ENCODE measurements around the gene GOLGA1.

Gene GOLGA1

DNA sequence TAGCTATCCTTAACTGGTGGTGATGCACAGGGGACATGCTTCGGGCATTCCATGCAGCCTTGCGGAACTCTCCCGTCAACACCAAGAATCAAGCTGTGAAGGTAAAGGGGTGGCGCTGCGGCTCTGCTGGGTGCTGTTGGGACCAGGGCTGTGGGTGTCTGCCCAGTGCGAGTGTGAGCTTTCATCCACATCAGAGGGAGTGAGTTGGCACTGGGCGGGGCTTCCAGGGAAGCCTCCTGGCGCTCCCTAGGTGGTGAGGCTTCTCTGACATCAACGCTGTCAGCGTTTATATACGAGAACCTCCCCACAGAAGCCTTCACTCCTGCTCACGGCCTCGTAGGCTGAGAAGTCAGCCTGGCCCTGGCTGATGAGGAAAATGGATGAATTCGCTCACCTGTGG lies 67.2 kb downstream of the GOLGA1 start:
- Histone ChIP-seq H3K9me3 (ENCODE audit: insufficient read depth, low read length) (no peaks in the 10 kb centered on the region), H3K9ac (ENCODE audit: low read length) (no peak overlapping the region), H4K20me1 (ENCODE audit: insufficient read depth, low read length) (peaks cover 64% of the 10 kb centered on the region), H3K36me3 (replicated peaks; ENCODE audit: low read depth, low read length) (peaks cover 59% of the 10 kb centered on the region), H3K79me2 (ENCODE audit: low read length) (peaks cover 78% of the 10 kb centered on the region), H2AFZ (ENCODE audit: low read depth, low read length) (no peak overlapping the region), H3K4me3 (ENCODE audit: low read length) (no peak overlapping the region), H3K4me1 (ENCODE audit: low read length) (peaks cover 32% of the 10 kb centered on the region), H3K27ac (ENCODE audit: low read length) (peak overlapping the region; percentile 89), H3K27me3 (ENCODE audit: low read depth, low read length) (no peaks in the 10 kb centered on the region), H3K4me2 (ENCODE audit: low read length) (no peak overlapping the region)
- TF ChIP-seq, protein P1, sequence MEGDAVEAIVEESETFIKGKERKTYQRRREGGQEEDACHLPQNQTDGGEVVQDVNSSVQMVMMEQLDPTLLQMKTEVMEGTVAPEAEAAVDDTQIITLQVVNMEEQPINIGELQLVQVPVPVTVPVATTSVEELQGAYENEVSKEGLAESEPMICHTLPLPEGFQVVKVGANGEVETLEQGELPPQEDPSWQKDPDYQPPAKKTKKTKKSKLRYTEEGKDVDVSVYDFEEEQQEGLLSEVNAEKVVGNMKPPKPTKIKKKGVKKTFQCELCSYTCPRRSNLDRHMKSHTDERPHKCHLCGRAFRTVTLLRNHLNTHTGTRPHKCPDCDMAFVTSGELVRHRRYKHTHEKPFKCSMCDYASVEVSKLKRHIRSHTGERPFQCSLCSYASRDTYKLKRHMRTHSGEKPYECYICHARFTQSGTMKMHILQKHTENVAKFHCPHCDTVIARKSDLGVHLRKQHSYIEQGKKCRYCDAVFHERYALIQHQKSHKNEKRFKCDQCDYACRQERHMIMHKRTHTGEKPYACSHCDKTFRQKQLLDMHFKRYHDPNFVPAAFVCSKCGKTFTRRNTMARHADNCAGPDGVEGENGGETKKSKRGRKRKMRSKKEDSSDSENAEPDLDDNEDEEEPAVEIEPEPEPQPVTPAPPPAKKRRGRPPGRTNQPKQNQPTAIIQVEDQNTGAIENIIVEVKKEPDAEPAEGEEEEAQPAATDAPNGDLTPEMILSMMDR (IDR thresholded peaks at IDR 0.05; ENCODE audit: low read depth, low read length): no peak
- TF ChIP-seq EZH2phosphoT487 (IDR thresholded peaks at IDR 0.05; ENCODE audit: low read depth): no peak

GRCh38 chr9:124871156-124871561 lies 69.7 kb downstream of the GOLGA1 start:
- Histone ChIP-seq H3K9me3 (ENCODE audit: insufficient read depth, low read length) (no peaks in the 10 kb centered on the region), H3K4me3 (ENCODE audit: low read length) (peak overlapping the region; percentile 81), H3K27ac (ENCODE audit: low read length) (peak overlapping the region; percentile 89), H3K27me3 (ENCODE audit: low read depth, low read length) (no peaks in the 10 kb centered on the region), H4K20me1 (ENCODE audit: insufficient read depth, low read length) (peaks cover 53% of the 10 kb centered on the region), H3K36me3 (replicated peaks; ENCODE audit: low read depth, low read length) (peaks cover 44% of the 10 kb centered on the region), H2AFZ (ENCODE audit: low read depth, low read length) (no peak overlapping the region), H3K4me1 (ENCODE audit: low read length) (peaks cover 38% of the 10 kb centered on the region), H3K9ac (ENCODE audit: low read length) (peak overlapping the region; percentile 88), H3K79me2 (ENCODE audit: low read length) (peaks cover 88% of the 10 kb centered on the region), H3K4me2 (ENCODE audit: low read length) (peak overlapping the region; percentile 93)
- TF ChIP-seq EZH2phosphoT487 (IDR thresholded peaks at IDR 0.05; ENCODE audit: low read depth): no peak
- TF ChIP-seq, protein P1 (IDR thresholded peaks at IDR 0.05; ENCODE audit: low read depth, low read length): no peak

DNA sequence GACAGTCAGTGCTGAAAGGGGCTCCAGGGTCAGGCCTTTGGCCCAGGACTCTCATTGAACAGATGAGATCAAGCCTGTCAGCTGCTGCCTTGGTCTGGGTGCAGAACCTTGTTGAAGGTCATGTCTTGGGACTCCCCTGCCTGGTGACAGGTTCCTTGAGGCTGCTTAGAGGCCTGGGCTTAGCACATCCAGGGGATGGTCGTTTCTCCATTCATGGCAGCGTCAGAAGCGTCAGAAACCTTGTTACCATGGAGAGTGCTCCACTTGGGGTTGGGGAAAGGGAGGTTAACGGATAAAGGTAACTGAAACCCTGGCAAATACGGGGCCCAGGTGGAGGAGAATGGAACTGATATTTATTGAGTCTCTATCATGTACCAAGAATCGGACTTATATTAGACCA lies 70.2 kb downstream of the GOLGA1 start:
- peak overlapping the region; percentile 93 for H3K4me2 ChIP-seq (ENCODE audit: low read length)
- H3K4me1 ChIP-seq (ENCODE audit: low read length): peaks cover 38% of the 10 kb centered on the region
- no peaks in the 10 kb centered on the region for H3K9me3 ChIP-seq (ENCODE audit: insufficient read depth, low read length)
- peak overlapping the region; percentile 81 for H3K4me3 ChIP-seq (ENCODE audit: low read length)
- H3K36me3 ChIP-seq (replicated peaks; ENCODE audit: low read depth, low read length): peaks cover 42% of the 10 kb centered on the region
- H3K27me3 ChIP-seq (ENCODE audit: low read depth, low read length): no peaks in the 10 kb centered on the region
- H3K9ac ChIP-seq (ENCODE audit: low read length): peak overlapping the region; percentile 88
- peaks cover 50% of the 10 kb centered on the region for H4K20me1 ChIP-seq (ENCODE audit: insufficient read depth, low read length)
- peak overlapping the region; percentile 89 for H3K27ac ChIP-seq (ENCODE audit: low read length)
- peaks cover 85% of the 10 kb centered on the region for H3K79me2 ChIP-seq (ENCODE audit: low read length)
- H2AFZ ChIP-seq (ENCODE audit: low read depth, low read length): no peak overlapping the region
- no peak for TF ChIP-seq EZH2phosphoT487 (IDR thresholded peaks at IDR 0.05; ENCODE audit: low read depth)
- TF ChIP-seq, protein P1 (IDR thresholded peaks at IDR 0.05; ENCODE audit: low read depth, low read length): no peak

GRCh38 chr9:124869986-124870560 lies 70.8 kb downstream of the GOLGA1 start:
- Histone ChIP-seq H3K4me1 (ENCODE audit: low read length) (peaks cover 38% of the 10 kb centered on the region), H3K9me3 (ENCODE audit: insufficient read depth, low read length) (no peaks in the 10 kb centered on the region), H4K20me1 (ENCODE audit: insufficient read depth, low read length) (peaks cover 44% of the 10 kb centered on the region), H3K27ac (ENCODE audit: low read length) (peak overlapping the region; percentile 89), H3K9ac (ENCODE audit: low read length) (peak overlapping the region; percentile 88), H3K79me2 (ENCODE audit: low read length) (peaks cover 79% of the 10 kb centered on the region), H3K36me3 (replicated peaks; ENCODE audit: low read depth, low read length) (peaks cover 36% of the 10 kb centered on the region), H3K4me2 (ENCODE audit: low read length) (peak overlapping the region; percentile 93), H3K27me3 (ENCODE audit: low read depth, low read length) (no peaks in the 10 kb centered on the region), H3K4me3 (ENCODE audit: low read length) (peak overlapping the region; percentile 81), H2AFZ (ENCODE audit: low read depth, low read length) (no peak overlapping the region)
- TF ChIP-seq, protein P1 (IDR thresholded peaks at IDR 0.05; ENCODE audit: low read depth, low read length): no peak
- no peak for TF ChIP-seq EZH2phosphoT487 (IDR thresholded peaks at IDR 0.05; ENCODE audit: low read depth)
